GM18519 (cell line): ENCODE data around the gene MGAT5.

Experiments
- ATAC-seq: cut with Tn5 transposase; IDR thresholded peaks from one replicate; pipeline ENCODE4 v1.9.1; 2021; ENCODE audit warnings: mild to moderate bottlenecking, moderate library complexity; ENCODE audit not compliant: unreplicated experiment, low FRiP score

The MGAT5 gene

DNA sequence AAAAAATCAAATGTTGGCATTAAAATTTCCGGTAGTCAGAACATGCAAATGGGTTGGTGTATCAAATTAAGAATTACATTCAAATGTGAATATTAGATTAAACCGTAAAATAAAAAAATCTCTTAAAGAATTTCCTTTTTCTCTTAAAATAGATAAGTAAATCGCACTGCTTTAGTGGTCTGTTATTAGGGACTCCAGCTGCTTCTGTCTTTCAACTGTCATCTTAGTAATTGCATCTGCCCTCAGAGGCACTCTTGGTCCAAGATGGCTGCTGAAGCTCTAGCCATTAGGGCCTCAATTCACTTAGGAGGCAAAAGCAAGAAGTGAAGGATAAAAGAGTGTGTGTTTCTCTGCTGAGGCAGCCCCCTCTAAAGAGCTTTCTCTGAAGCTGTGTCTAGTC lies 132.4 kb downstream of the MGAT5 start:
- no peak for ATAC-seq

DNA sequence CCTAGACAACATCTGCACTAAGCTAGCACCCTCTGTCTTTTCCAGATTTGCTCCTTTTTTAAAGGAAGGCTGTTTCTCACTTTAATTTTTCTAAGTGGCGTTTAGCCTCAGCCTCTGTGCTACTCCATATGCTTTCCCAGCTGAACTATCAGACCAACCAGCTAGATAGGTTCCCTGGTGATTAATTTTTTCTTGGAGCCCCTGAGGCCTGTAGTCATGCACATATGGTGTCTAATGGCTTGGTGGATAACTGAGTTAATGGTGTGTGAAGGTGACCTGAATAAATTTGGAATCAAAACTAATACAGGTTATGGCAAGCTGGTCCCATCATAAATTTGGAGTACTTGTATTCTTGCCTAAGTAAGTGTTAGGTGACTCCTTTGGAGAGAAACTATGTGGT lies 135.5 kb downstream of the MGAT5 start:
- no peak for ATAC-seq

DNA sequence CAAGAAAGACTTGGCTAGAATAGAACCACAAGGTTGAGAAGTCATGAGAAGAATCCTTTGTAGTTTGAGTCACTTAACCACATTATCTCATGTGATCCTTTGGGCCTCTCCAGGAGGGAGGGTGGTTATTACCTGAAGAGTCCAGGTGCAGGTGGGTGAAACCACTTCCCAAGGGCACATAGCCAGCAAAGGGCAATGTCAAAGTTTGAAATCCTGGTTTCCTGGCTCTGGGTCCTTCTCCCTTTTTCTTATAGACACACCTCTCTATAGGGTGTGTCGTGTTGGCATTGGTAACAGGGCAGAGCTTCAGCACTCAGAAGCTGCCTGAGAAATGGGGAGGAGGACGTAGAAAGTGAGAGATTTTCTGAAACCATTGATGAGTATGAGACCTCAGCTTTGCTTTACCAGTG lies 137.9 kb downstream of the MGAT5 start:
- peak; percentile 80 for ATAC-seq

DNA sequence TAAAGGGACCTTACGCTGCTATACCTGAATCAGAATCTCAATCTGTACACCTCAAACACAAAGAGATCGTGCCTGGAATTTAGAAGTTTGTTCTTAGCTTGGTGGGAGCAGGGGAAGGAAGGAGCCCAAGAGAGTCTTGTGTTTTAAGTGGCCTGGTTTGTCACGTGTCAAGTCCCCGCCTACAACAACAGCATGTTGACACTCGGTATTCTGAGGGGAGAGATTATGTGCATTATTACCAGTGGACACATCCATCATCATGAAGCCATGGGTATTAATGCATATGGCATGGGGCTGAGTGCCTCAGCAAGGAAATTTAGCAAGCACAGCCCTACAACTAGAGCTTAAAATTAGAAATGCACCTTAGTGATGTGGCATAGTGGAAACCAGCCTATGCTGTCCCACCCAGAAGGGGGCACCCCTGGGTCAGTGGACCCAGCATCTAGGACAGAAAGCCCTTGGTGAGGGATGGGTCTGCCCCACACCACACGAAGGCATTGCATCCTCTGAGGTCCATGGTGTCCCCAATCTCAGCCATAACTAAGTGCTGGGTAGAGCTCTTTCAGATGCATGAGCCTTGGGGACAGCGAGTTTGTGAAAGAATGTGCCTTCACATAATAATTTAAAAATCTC lies 138.7 kb downstream of the MGAT5 start:
- no peak for ATAC-seq

DNA sequence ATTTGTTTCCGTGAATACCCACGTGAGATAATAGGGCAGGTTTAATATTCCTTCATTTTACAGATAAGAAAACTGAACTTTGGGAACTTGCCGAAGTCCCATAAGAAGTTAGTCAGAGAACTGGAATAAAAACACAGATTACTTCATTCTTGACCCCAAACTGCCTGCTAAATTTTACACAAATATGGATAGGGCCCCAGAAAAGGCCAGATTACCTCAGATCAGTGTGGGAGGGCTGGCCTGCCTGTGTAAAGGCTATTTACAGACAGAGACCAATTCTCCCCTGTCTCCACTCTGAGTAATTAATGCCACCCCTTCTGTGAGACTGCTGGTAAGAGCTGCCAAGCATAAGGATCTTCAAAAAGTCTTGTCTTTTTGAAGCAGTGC lies 139.2 kb downstream of the MGAT5 start:
- ATAC-seq: no peak

DNA sequence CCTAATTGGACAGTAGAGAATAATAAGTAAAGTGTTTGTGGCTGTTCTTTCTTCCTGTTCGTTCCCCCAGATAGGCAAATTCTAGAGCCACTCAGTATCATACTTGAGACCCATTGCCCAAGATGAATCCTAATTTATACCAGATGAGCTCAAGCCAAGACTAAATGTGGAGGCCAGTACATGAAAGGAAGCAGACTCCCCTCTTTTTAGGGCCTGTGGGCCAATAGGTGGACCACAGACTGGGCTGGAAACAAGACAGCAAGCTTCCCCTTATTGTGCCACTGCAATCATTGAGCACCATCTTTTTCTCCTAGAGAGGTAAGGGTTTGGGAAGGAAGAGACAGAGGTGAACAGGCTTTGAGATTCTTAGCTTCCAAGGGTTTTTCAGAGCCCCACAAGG lies 141.9 kb downstream of the MGAT5 start:
- ATAC-seq: no peak

DNA sequence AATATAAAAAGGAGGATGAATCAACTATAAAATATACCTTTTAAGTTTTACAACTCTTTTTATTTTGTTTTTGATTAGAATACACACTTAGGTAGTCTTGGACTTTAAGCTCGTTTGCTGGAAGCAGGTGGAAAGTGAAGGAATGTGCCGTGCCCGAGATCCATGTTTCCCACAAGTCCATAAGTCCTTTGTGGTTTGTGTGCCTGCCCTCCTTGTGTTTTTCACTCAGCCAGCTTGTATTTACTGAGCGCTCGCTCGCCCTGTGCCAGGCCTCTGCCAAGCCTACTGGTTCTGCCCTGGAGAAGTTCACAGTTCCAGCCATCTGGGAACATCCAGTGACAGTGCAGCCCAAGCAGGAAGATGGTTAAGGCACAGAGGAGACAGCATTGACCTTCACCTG lies 142.6 kb downstream of the MGAT5 start:
- no peak for ATAC-seq

GRCh38 chr2:134397146-134397896 lies 143.4 kb downstream of the MGAT5 start:
- ATAC-seq: no peak

DNA sequence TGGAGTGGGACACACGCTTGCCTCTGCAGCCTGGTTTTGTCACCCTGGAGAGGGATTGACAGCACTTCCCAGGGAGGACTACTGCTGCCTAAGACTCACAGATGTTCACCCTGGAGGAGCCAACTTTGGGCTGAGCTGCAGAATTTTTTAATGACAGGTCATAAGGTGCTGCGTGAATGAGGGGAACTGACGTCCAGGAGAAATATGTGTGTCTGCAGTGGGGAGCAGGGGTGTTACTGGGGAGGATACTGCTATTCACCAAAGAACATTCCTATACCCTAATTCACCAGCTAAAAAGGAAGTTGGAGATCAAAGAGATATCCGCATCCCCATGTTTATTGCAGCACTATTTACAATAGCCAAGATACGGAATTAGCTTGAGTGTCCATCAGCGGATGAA lies 144.4 kb downstream of the MGAT5 start:
- ATAC-seq: no peak

DNA sequence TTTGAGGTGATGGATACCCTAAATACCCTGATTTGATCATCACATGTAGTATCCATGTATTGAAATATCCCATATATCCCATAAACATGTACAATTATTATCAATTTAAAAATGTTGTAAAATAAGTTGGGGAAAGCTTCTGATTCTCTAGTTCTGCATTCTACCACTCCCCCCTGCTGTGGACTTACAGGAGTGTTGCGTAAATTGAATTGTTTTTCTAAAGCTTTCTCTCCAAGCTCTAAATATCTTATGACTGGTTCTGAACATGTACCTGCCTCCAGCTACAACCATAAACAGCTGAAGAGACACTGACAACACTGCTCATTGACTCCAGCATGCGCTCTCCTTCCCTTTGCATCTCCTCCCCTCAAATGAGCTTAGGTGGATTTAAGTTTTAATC lies 145.2 kb downstream of the MGAT5 start:
- no peak for ATAC-seq

DNA sequence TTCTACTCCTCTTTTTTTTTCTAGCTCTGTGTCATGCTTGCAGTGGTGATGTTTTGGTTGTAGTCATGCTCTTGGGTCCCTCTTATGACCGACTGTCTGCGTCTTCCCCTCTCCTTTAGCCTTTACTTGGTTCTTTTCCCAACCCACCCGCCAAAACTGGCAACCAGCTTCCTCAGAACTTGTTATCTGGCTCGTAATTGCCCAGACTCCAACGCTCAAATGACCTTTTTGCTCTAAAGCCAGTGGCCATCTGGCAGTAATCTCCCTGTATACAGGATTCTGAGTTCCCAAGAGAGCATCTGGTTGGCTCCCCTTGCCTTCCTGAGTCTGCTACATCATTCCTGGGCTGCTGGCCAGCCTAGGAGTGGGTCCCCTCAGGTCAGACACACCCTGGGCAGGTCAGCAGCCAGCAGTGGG lies 147.2 kb downstream of the MGAT5 start:
- ATAC-seq: no peak

DNA sequence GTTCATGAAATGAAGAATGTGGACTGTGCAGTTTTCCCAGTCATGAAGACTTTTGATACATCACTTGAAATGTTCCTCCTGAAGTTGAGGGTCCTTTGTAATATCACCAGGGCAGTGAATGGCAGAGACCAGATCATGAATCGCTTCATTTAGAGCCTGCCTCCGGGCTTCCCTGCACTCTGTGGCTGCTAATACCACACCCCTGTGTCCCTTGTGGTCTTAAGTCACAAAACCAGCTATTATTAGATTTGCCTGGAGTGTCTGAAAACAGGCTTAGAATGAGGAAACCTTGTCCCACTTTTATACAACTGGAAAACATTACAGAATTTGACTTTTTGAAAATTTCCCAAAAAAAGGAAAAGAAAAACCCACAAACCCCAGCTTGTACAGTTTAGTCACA lies 147.9 kb downstream of the MGAT5 start:
- no peak for ATAC-seq

DNA sequence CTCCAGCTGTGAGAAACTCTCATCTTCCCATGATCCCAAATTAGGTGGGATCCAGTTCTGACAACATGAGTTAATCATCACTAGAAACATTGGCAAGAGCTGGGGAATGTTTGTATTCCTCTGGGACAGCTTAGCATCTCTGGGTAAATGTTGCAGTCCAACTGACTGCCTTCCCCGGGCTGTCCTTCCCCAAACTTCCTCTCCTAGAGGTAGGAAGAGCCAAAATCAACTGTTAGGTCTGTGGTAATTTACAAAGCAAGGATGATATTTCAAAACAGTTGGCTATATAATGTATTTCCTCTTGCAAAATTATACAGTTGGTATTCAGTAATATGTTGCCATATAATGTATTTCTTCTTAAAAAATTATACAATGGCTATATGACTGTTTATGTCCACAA lies 148.5 kb downstream of the MGAT5 start:
- no peak for ATAC-seq

DNA sequence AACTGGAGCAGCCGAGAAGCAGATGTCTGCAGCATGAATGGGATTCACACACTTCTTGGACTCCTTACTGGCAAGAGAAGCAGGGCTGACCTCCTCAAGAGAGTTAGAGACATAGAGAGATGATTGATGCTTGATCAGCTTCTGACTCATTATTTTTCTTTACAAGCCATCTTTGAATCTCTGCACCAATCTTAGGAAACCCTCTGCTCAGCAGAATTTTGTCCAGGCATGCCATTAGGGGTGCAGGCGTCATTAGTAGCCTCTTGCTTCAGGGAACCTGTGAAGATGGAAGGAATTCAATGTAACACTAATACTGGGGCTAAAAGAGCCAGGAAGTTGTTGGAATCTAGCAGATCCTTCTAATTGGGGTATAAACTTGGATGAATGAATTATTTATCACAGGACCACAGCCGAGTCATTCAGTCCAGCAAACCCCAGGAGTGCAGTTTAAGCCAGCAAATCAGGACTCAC lies 151.8 kb downstream of the MGAT5 start:
- ATAC-seq: no peak

DNA sequence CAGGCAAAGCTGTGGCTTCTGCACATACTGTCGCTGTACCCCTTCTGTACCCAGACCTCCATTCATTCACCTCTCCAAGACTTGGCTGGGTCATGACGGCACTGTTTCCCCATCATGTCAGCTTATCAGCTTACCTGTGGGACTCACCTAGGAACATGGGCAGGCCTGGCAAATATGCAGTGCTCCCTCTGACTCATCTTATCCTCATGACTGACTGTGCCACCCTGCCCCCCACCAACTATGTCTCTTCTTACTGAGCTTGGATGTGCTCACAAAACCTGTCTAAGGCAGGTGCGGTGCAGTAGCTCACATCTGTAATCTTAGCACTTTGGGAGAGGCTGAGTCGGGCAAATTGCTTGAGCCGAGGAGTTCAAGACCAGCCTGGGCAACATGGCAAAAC lies 152.4 kb downstream of the MGAT5 start:
- ATAC-seq: no peak

- ATAC-seq: no peak
Measured at GRCh38 chr2:134406736-134407135, 152.9 kb downstream of the MGAT5 start.

GRCh38 chr2:134407154-134407890 lies 153.4 kb downstream of the MGAT5 start:
- ATAC-seq: no peak

GRCh38 chr2:134408386-134408785 lies 154.5 kb downstream of the MGAT5 start:
- no peak for ATAC-seq

DNA sequence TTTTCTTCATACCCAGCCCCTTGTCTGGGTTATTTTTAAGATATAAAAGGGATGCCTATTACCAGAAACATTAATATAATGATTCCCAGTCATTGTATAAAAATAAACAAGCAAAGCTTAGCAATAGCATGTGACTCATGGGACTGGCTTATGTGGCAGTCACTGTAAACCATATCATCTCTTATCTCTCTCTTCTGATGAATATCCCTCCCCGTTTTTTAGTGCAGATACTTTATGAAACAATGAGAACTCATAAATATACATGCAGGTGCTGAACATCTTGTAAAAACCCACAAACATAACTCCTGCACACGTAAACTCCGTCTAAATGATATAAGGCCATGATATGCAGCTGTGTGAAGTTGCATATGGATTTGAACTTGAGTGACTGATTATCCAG lies 154.9 kb downstream of the MGAT5 start:
- ATAC-seq: no peak

- no peak for ATAC-seq
Measured at GRCh38 chr2:134410006-134410405, 156.1 kb downstream of the MGAT5 start.

DNA sequence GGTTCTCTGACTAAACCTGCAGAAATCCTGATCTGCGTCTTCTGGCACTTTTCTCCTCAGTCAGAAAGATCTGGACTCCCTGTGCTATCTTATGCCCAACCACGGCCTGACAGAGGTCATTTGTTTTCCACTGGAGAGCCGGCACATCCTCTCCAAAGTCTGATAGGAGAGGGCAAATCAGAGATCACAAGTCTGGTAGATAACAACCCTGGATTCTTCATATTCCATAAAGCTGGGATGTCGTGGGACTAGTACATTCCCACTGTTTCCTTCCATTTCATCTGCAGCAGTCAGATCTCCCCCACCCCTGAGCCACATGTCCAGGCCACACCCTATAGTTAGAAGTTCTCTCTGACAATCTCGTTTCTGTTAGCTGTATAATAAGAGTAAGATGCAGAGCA lies 157.0 kb downstream of the MGAT5 start:
- ATAC-seq: no peak
